HCT116 (cell line): Measurements from ENCODE around the gene TENM4.

Source experiments
- CTCF ChIP-seq, 3 experiments: fragments of 200-600 bp in 1 of 3; sonication (generic) in 1 of 3; IDR thresholded peaks in 2 of 3; conservative IDR thresholded peaks in 1 of 3; 2 replicates each; pipeline ENCODE4 v1.5.1; 2012 to 2017; ENCODE audit warnings: low read depth in 2 of 3, low read length in 2 of 3, antibody characterized with exemption in 1 of 3, borderline replicate concordance in 1 of 3, control low read depth in 1 of 3, mild to moderate bottlenecking in 1 of 3, mixed read lengths in 1 of 3, mixed run types in 1 of 3, moderate library complexity in 1 of 3; ENCODE audit not compliant: insufficient read depth in 1 of 3
- EGR1 ChIP-seq: IDR thresholded peaks from 2 replicates; pipeline ENCODE4 v1.6.1; 2012; ENCODE audit warnings: low read depth
- EZH2 ChIP-seq: fragments of 200-600 bp; sonication (generic); IDR thresholded peaks from 2 replicates; pipeline ENCODE4 v1.6.1; 2017; ENCODE audit warnings: antibody characterized with exemption, mixed run types
- EZH2phosphoT487 ChIP-seq: fragments of 200-600 bp; IDR thresholded peaks from 2 replicates; pipeline ENCODE4 v1.6.1; 2018; ENCODE audit warnings: antibody characterized with exemption, borderline replicate concordance
- FOSL1 ChIP-seq: IDR thresholded peaks from 2 replicates; pipeline ENCODE4 v1.6.1; 2012; ENCODE audit warnings: low read depth
- POLR2A ChIP-seq: IDR thresholded peaks from 2 replicates; pipeline ENCODE4 v1.7.0; 2011; ENCODE audit warnings: borderline replicate concordance; ENCODE audit not compliant: insufficient read depth, insufficient read length; ENCODE audit errors: extremely low read depth
- POLR2AphosphoS5 ChIP-seq: IDR thresholded peaks from 2 replicates; pipeline ENCODE4 v1.6.1; 2011; ENCODE audit warnings: mild to moderate bottlenecking, low read depth, low read length, moderate library complexity
- REST ChIP-seq: IDR thresholded peaks from 2 replicates; pipeline ENCODE4 v1.6.1; 2012; ENCODE audit warnings: low read depth

GRCh38 chr11:79253280-79253679, 187.6 kb downstream of the TENM4 start:
- no peak for TF ChIP-seq EZH2
- TF ChIP-seq CTCF (IDR thresholded peaks at IDR 0.05 in 2 of 3, conservative IDR thresholded peaks at IDR 0.05 in 1 of 3; ENCODE audit: borderline replicate concordance in 1 of 3, insufficient read depth in 1 of 3, low read depth in 2 of 3, low read length in 2 of 3): no peak
- TF ChIP-seq POLR2AphosphoS5: no peak
- TF ChIP-seq REST: no peak
- no peak for TF ChIP-seq POLR2A
- TF ChIP-seq FOSL1: no peak
- no peak for TF ChIP-seq EGR1
- TF ChIP-seq EZH2phosphoT487: no peak
